CD4-positive, alpha-beta T cell (primary cell): ENCODE data around the gene KLHL2. TPM values are rescaled to one million over a fixed set of nuclear protein-coding genes. Genes with fewer than 3 reads are reported as not detected.

ENCODE experiments used
- ATAC-seq: fragments of 200-7000 bp; cut with Tn5 transposase; one replicate; pipeline ENCODE4 v1.10.0; 2022; ENCODE audit warnings: mild to moderate bottlenecking; ENCODE audit not compliant: poor library complexity
- CTCF ChIA-PET: fragments of 350-600 bp; sonication (Branson Sonifier 250); formaldehyde crosslinking; loops from one replicate; lab custom pipeline; 2021; ENCODE audit warnings: antibody characterized with exemption, inconsistent platforms; lab: Charles Lee
- POLR2A ChIA-PET: fragments of 350-600 bp; sonication (Branson Sonifier 250); formaldehyde crosslinking; loops from one replicate; lab custom pipeline; 2021; ENCODE audit warnings: antibody characterized with exemption, inconsistent platforms; lab: Charles Lee
- DNase-seq, 14 experiments: peaks; one replicate each; pipeline ENCODE4 v3.0.0-alpha.2; 2013 to 2020; ENCODE audit warnings: mixed read lengths in 2 of 14
- H3K27ac ChIP-seq, 2 donors: one replicate each; pipeline versions ENCODE4 v1.5.1 to v1.7.0; 2013; ENCODE audit warnings: low read length in 2 of 2, low read depth in 1 of 2, mild to moderate bottlenecking in 1 of 2
- H3K27me3 ChIP-seq, 2 experiments: 1 replicate in 1 of 2; 2 replicates in 1 of 2; pipeline versions ENCODE4 v1.6.1 to v1.7.0; 2013; ENCODE audit warnings: low read length in 2 of 2, control low read depth in 1 of 2, mild to moderate bottlenecking in 1 of 2, moderate library complexity in 1 of 2; ENCODE audit not compliant: insufficient read depth in 2 of 2, control insufficient read depth in 1 of 2
- H3K36me3 ChIP-seq: one replicate; pipeline ENCODE4 v1.6.1; 2013; ENCODE audit warnings: low read length, control low read depth; ENCODE audit not compliant: insufficient read depth
- H3K4me1 ChIP-seq: one replicate; pipeline ENCODE4 v1.6.1; 2013; ENCODE audit warnings: low read length, control low read depth; ENCODE audit not compliant: insufficient read depth
- H3K4me3 ChIP-seq: one replicate; pipeline ENCODE4 v1.5.1; 2013; ENCODE audit warnings: mild to moderate bottlenecking, low read length, moderate library complexity
- H3K9me3 ChIP-seq, 2 experiments: 1 replicate in 1 of 2; 2 replicates in 1 of 2; pipeline versions ENCODE4 v1.6.1 to v1.7.0; 2013; ENCODE audit warnings: low read length in 2 of 2, mild to moderate bottlenecking in 2 of 2, control low read depth in 1 of 2, moderate library complexity in 1 of 2; ENCODE audit not compliant: control insufficient read depth in 1 of 2, insufficient read depth in 1 of 2
- H3K27ac Mint-ChIP-seq: one replicate; pipeline ENCODE4 v1.8.0; 2020; ENCODE audit warnings: mixed read lengths
- H3K27me3 Mint-ChIP-seq: one replicate; pipeline ENCODE4 v1.8.0; 2021; ENCODE audit warnings: mixed read lengths
- H3K36me3 Mint-ChIP-seq: one replicate; pipeline ENCODE4 v1.8.0; 2021; ENCODE audit warnings: low read depth, mixed read lengths
- H3K4me1 Mint-ChIP-seq: one replicate; pipeline ENCODE4 v1.8.0; 2021; ENCODE audit warnings: low read depth, mixed read lengths
- H3K4me3 Mint-ChIP-seq: one replicate; pipeline ENCODE4 v1.8.0; 2020; ENCODE audit warnings: mild to moderate bottlenecking, mixed read lengths
- H3K9me3 Mint-ChIP-seq: one replicate; pipeline ENCODE4 v1.8.0; 2020; ENCODE audit warnings: mixed read lengths
- intact Hi-C, 2 experiments: fragments of 100-400 bp; cut with DNase I in 1 of 2; cut with micrococcal nuclease in 1 of 2; formaldehyde crosslinking; loops; one replicate each; pipeline versions ENCODE4 v1.15.1 to v1.9.0; 2023 to 2025; cut with DNase I, micrococcal nuclease
- total RNA-seq, 174 experiments: library from RNA in 2 of 174; stranded (reverse) in 2 of 174; gene quantifications; one replicate each; pipeline ENCODE4 v1.2.3 and lab custom pipeline; 2021 to 2026
- TF ChIP-seq, protein P1 (sequence below): fragments of 200-600 bp; IDR thresholded peaks from one replicate; pipeline ENCODE4 v1.8.0; 2022; ENCODE audit warnings: antibody characterized with exemption, mild to moderate bottlenecking

KLHL2 gene
- total RNA-seq, 2 experiments from 2014 or later = 19.9 to 20.0 TPM

GRCh38 chr4:165324918-165325304 lies 117.5 kb downstream of the KLHL2 start:
- H3K27ac Mint-ChIP-seq = no peak overlapping the region
- CTCF ChIA-PET = interaction anchor here (1.1 to 1.3 kb wide), 2 partner anchors 25 to 212 kb away, joined by 3 to 5 read pairs; partner anchors contain the start of gene TMEM192

DNA sequence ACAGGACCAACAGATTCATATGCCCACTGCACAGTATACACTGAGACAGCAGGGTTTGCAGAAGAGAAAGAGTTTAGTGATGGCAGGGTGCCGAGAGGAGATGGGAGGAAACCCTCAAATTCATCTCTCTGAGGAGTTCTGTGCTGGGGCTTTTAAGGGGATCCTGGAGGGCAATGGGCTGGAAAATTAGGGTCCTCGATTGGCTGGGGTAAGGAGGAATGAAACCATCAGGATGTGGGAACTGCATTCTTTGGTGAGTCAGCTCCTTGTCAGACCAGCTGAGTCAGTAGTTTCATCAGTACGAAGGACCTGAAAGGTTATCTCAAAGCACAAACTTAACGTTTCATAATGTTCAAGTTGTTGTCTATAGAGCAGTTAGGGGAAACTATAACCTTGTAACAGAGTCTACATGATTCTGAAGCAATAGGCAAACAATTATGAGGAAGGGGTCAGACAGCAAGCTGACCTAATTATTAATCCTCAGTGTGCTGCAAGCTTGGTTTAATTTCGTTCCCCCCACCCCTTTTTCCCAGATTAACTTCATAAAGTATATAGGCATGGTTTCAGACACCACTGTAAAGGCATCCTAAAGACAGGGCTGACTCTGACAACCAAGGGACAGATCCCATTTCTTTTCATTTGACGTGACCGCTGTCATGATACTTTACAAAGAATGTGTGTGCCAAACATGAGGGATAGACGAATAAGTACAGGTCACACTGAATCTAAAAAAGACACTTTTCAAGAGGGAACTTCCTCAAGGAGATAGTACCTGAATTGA lies 118.6 kb downstream of the KLHL2 start:
- ATAC-seq = no peak
- intact Hi-C loops = loop anchor here (2.0 to 10.0 kb wide), 6 partner anchors 69 to 1831 kb away; partner anchors contain the start of genes TMA16 (in 1 of the 2) and TMEM192 (in 1 of the 2)
- no peaks in the 10 kb centered on the region for H3K27me3 Mint-ChIP-seq
- peaks cover 12% of the 10 kb centered on the region for H3K36me3 Mint-ChIP-seq
- no peak overlapping the region for H3K27ac ChIP-seq
- H3K9me3 ChIP-seq = no peaks in the 10 kb centered on the region
- H3K4me1 ChIP-seq = peaks cover 31% of the 10 kb centered on the region
- H3K4me3 ChIP-seq = peak overlapping the region; percentile 95
- peak overlapping the region; percentile 54 for H3K4me3 Mint-ChIP-seq
- ChIA-PET CTCF (interaction anchor here (1.1 kb wide), 1 partner anchor 213 kb away, joined by 5 read pairs; the partner anchor contains the start of gene TMEM192), POLR2A (interaction anchor here (0.8 to 2.3 kb wide), 2 partner anchors 8 to 213 kb away, joined by 3 to 25 read pairs; partner anchors contain the start of gene TMEM192)
- H3K36me3 ChIP-seq = no peaks in the 10 kb centered on the region
- DNase-seq = peak in 2 of 14 experiments; percentile 24 to 35
- TF ChIP-seq, protein P1, sequence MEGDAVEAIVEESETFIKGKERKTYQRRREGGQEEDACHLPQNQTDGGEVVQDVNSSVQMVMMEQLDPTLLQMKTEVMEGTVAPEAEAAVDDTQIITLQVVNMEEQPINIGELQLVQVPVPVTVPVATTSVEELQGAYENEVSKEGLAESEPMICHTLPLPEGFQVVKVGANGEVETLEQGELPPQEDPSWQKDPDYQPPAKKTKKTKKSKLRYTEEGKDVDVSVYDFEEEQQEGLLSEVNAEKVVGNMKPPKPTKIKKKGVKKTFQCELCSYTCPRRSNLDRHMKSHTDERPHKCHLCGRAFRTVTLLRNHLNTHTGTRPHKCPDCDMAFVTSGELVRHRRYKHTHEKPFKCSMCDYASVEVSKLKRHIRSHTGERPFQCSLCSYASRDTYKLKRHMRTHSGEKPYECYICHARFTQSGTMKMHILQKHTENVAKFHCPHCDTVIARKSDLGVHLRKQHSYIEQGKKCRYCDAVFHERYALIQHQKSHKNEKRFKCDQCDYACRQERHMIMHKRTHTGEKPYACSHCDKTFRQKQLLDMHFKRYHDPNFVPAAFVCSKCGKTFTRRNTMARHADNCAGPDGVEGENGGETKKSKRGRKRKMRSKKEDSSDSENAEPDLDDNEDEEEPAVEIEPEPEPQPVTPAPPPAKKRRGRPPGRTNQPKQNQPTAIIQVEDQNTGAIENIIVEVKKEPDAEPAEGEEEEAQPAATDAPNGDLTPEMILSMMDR = no peak
- H3K27me3 ChIP-seq = no peaks in the 10 kb centered on the region
- H3K27ac Mint-ChIP-seq = no peak overlapping the region
- peaks cover 8% of the 10 kb centered on the region for H3K4me1 Mint-ChIP-seq
- H3K9me3 Mint-ChIP-seq = no peaks in the 10 kb centered on the region

More at GRCh38 chr4:165324918-165325304, 117.5 kb downstream of the KLHL2 start:
- Mint-ChIP-seq H3K9me3 (no peaks in the 10 kb centered on the region), H3K4me1 (no peaks in the 10 kb centered on the region), H3K4me3 (peak overlapping the region; percentile 54), H3K27me3 (no peaks in the 10 kb centered on the region), H3K36me3 (peaks cover 11% of the 10 kb centered on the region)
- TF ChIP-seq, protein P1 = no peak
- H3K27me3 ChIP-seq = no peaks in the 10 kb centered on the region
- no peak overlapping the region for H3K4me3 ChIP-seq
- ATAC-seq (no peak), DNase-seq (no peak)
- no peaks in the 10 kb centered on the region for H3K36me3 ChIP-seq
- H3K9me3 ChIP-seq = no peaks in the 10 kb centered on the region
- peaks cover 26% of the 10 kb centered on the region for H3K4me1 ChIP-seq
- H3K27ac ChIP-seq = no peak overlapping the region
- intact Hi-C loops = loop anchor here (2.0 to 10.0 kb wide), 5 partner anchors 63 to 1830 kb away; partner anchors contain the start of gene TMA16 (in 1 of the 2)
- POLR2A ChIA-PET = no interaction called here

GRCh38 chr4:165326831-165327210 lies 119.5 kb downstream of the KLHL2 start:
- H3K4me1 Mint-ChIP-seq = peaks cover 17% of the 10 kb centered on the region
- TF ChIP-seq, protein P1 = no peak
- H3K9me3 ChIP-seq = no peaks in the 10 kb centered on the region
- no peak for ATAC-seq
- ChIA-PET POLR2A (interaction anchor here (0.7 to 2.3 kb wide), 10 partner anchors 10 to 214 kb away, joined by 3 to 25 read pairs (median 6); partner anchors contain the start of genes KLHL2 and TMEM192), CTCF (no interaction called here)
- H3K9me3 Mint-ChIP-seq = no peaks in the 10 kb centered on the region
- H3K27me3 Mint-ChIP-seq = no peaks in the 10 kb centered on the region
- H3K36me3 ChIP-seq = no peaks in the 10 kb centered on the region
- H3K27ac ChIP-seq = peak overlapping the region; percentile 70 to 79
- H3K4me1 ChIP-seq = peaks cover 33% of the 10 kb centered on the region
- no peak overlapping the region for H3K4me3 Mint-ChIP-seq
- DNase-seq = peak in 2 of 14 experiments; percentile 38 to 46
- H3K4me3 ChIP-seq = peak overlapping the region; percentile 95
- no peak overlapping the region for H3K27ac Mint-ChIP-seq
- no peaks in the 10 kb centered on the region for H3K27me3 ChIP-seq
- intact Hi-C loops = loop anchor here (2.0 to 10.0 kb wide), 5 partner anchors 70 to 1832 kb away; partner anchors contain the start of genes TMA16 (in 1 of the 2) and TMEM192 (in 1 of the 2)
- peaks cover 16% of the 10 kb centered on the region for H3K36me3 Mint-ChIP-seq
